ENCODE measurements around the gene SH3RF1.
"Not testable (repeated sequence)": the region's sequence is repeated elsewhere in the genome, so short reads cannot be mapped to it uniquely, and the experiment has no call there.

The SH3RF1 gene

DNA sequence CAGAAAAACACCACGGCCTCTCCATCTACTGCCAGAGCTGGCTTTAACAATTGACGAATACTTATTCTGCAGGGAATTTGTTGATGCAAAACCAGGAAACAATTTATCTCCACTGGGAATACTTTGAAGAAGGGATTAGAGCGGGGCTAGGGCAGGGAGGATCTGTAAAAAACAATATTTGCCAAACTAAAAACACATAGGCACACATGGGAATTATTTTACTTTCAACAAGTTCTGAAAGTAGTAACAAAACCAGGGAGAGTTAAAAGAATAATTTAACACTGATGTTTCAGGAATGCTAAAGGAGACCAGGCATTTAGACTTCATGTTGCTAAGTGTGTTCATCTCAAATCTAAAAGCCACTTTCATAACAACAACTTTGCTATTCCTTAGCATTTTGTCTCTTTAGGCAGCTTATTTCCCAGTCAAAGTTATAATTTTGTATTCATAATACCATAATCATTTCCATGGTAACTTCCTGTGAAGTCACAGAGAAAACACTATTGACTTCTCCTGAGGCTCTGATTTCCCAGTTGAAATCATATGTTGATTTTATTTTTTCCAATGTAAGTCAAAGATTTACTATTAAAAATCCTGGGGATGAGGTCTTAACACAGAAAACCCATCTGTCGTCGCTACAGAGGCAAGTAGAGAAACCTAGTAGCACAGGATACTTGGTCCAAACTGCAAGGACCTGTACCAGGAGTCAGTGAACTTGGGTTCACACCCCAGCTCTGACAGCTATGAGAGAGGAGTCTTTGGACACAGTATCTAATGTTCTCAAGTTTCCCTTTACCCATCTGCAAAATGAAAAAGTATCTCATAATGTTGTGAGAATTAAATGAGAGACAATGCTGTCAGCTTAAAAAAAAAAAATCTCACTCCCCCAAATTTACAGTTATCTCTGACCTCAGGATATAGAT, 69.3 kb downstream of the SH3RF1 start:
- Mint-ChIP-seq H3K4me1 (ENCODE audit: low read depth) (no peaks in the 10 kb centered on the region), H3K4me3 (no peak overlapping the region), H3K36me3 (ENCODE audit: low read depth) (no peaks in the 10 kb centered on the region), H3K27ac (no peak overlapping the region), H3K9me3 (no peaks in the 10 kb centered on the region), H3K27me3 (ENCODE audit: low read depth) (peaks cover 4% of the 10 kb centered on the region)
- DNase-seq (ENCODE audit: low spot score): no peak

GRCh38 chr4:169200361-169201030, 70.3 kb downstream of the SH3RF1 start:
- Mint-ChIP-seq H3K36me3 (ENCODE audit: low read depth) (no peaks in the 10 kb centered on the region), H3K9me3 (no peaks in the 10 kb centered on the region), H3K27me3 (ENCODE audit: low read depth) (peaks cover 4% of the 10 kb centered on the region), H3K4me3 (no peak overlapping the region), H3K27ac (no peak overlapping the region), H3K4me1 (ENCODE audit: low read depth) (no peaks in the 10 kb centered on the region)
- DNase-seq (ENCODE audit: low spot score): no peak

DNA sequence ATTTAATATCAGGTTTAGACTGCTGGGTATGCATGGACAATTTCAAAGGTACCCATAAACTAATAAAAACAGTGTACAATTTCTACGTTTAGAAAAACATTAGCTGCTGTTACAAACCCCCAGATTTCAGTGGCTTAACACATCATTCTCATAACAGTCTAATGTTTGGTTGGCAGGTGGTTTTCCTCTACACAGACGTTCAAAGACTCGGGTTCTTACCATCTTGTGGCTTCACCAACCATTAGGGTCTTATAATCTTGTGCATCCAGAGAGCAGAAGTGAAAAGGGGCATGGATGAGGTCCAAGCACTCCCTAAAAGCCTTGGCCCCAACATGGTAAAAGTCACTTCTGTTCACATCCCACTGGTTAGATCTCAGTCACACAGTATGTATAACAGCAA, 71.6 kb downstream of the SH3RF1 start:
- H3K36me3 Mint-ChIP-seq (ENCODE audit: low read depth): no peaks in the 10 kb centered on the region
- no peaks in the 10 kb centered on the region for H3K9me3 Mint-ChIP-seq
- no peaks in the 10 kb centered on the region for H3K4me1 Mint-ChIP-seq (ENCODE audit: low read depth)
- no peak overlapping the region for H3K27ac Mint-ChIP-seq
- H3K27me3 Mint-ChIP-seq (ENCODE audit: low read depth): peaks cover 4% of the 10 kb centered on the region
- no peak overlapping the region for H3K4me3 Mint-ChIP-seq
- no peak for DNase-seq (ENCODE audit: low spot score)

- no peaks in the 10 kb centered on the region for H3K36me3 Mint-ChIP-seq (ENCODE audit: low read depth)
- no peaks in the 10 kb centered on the region for H3K4me1 Mint-ChIP-seq (ENCODE audit: low read depth)
- peaks cover 4% of the 10 kb centered on the region for H3K27me3 Mint-ChIP-seq (ENCODE audit: low read depth)
- no peak overlapping the region for H3K4me3 Mint-ChIP-seq
- no peak for DNase-seq (ENCODE audit: low spot score)
- H3K9me3 Mint-ChIP-seq: no peaks in the 10 kb centered on the region
- H3K27ac Mint-ChIP-seq: no peak overlapping the region
Measured at GRCh38 chr4:169198167-169198566, 72.6 kb downstream of the SH3RF1 start.

DNA sequence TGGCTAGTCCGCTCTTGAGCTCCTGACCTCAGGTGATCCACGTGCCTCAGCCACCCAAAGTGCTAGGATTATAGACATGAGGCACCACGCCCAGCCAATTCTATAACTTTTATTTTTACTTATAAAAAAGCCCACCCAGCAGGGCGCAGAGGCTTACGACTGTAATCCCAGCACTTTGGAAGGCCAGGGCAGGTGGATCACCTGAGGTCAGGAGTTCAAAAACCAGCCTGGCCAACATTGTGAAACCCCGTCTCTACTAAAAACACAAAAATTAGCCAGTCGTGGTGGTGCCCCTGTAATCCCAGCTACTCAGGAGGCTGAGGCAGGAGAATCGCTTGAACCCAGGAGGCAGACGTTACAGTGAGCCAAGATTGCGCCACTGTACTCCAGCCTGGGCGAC, 73.5 kb downstream of the SH3RF1 start:
- H3K36me3 Mint-ChIP-seq (ENCODE audit: low read depth); DNase-seq (ENCODE audit: low spot score); H3K9me3 Mint-ChIP-seq; H3K4me3 Mint-ChIP-seq; H3K4me1 Mint-ChIP-seq (ENCODE audit: low read depth); H3K27ac Mint-ChIP-seq; H3K27me3 Mint-ChIP-seq (ENCODE audit: low read depth): not testable (repeated sequence)

GRCh38 chr4:169195032-169195431, 75.7 kb downstream of the SH3RF1 start:
- H3K4me3 Mint-ChIP-seq: no peak overlapping the region
- no peak overlapping the region for H3K27ac Mint-ChIP-seq
- H3K27me3 Mint-ChIP-seq (ENCODE audit: low read depth): peaks cover 2% of the 10 kb centered on the region
- H3K9me3 Mint-ChIP-seq: no peaks in the 10 kb centered on the region
- H3K4me1 Mint-ChIP-seq (ENCODE audit: low read depth): no peaks in the 10 kb centered on the region
- DNase-seq (ENCODE audit: low spot score): no peak
- H3K36me3 Mint-ChIP-seq (ENCODE audit: low read depth): no peaks in the 10 kb centered on the region

DNA sequence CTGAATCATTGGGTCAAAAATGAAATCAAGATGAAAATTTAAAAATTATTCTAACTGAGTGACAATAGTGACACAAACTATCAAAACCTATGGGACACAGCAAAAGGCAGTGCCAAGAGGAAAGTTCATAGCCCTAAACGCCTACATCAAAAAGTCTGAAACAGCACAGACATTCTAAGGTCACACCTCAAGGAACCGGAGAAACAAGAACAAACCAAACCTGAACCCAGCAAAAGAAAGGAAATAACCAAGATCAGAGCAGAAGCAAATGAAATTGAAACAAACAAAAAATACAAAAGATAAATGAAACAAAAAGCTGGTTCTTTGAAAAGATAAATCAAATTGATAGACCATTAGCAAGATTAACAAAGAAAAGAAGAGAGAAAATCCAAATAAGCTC, 80.8 kb downstream of the SH3RF1 start:
- not testable (repeated sequence) for H3K36me3 Mint-ChIP-seq (ENCODE audit: low read depth); H3K27me3 Mint-ChIP-seq (ENCODE audit: low read depth); H3K4me1 Mint-ChIP-seq (ENCODE audit: low read depth); H3K9me3 Mint-ChIP-seq; H3K4me3 Mint-ChIP-seq; H3K27ac Mint-ChIP-seq; DNase-seq (ENCODE audit: low spot score)

- H3K4me1 Mint-ChIP-seq (ENCODE audit: low read depth): no peaks in the 10 kb centered on the region
- no peaks in the 10 kb centered on the region for H3K9me3 Mint-ChIP-seq
- no peak for DNase-seq (ENCODE audit: low spot score)
- no peaks in the 10 kb centered on the region for H3K27me3 Mint-ChIP-seq (ENCODE audit: low read depth)
- no peaks in the 10 kb centered on the region for H3K36me3 Mint-ChIP-seq (ENCODE audit: low read depth)
- H3K4me3 Mint-ChIP-seq: no peak overlapping the region
- no peak overlapping the region for H3K27ac Mint-ChIP-seq
Measured at GRCh38 chr4:169189372-169189771, 81.4 kb downstream of the SH3RF1 start.

DNA sequence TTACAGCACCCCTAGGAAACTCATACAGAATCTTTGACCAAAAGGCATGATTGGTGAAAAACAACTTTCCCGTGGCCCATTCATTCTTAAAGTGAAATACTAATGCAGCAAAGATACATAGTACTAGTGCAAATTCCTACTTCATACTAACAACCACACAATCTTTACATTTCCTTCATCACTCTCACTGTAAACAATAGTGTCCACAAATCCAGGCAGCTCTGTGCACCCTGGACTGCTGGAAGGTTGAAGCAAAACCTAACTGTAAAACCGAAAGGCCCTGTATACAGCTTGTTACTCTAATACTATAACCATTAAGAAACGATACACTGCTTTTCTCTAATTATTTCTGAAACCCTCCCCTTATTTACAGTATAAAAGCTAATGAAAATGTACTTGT, 82.6 kb downstream of the SH3RF1 start:
- Mint-ChIP-seq H3K9me3 (no peaks in the 10 kb centered on the region), H3K27ac (no peak overlapping the region), H3K4me1 (ENCODE audit: low read depth) (no peaks in the 10 kb centered on the region), H3K27me3 (ENCODE audit: low read depth) (no peaks in the 10 kb centered on the region), H3K4me3 (no peak overlapping the region), H3K36me3 (ENCODE audit: low read depth) (no peaks in the 10 kb centered on the region)
- no peak for DNase-seq (ENCODE audit: low spot score)

- H3K27ac Mint-ChIP-seq: no peak overlapping the region
- H3K4me3 Mint-ChIP-seq: no peak overlapping the region
- H3K4me1 Mint-ChIP-seq (ENCODE audit: low read depth): no peaks in the 10 kb centered on the region
- no peaks in the 10 kb centered on the region for H3K9me3 Mint-ChIP-seq
- no peaks in the 10 kb centered on the region for H3K36me3 Mint-ChIP-seq (ENCODE audit: low read depth)
- no peaks in the 10 kb centered on the region for H3K27me3 Mint-ChIP-seq (ENCODE audit: low read depth)
- no peak for DNase-seq (ENCODE audit: low spot score)
Measured at GRCh38 chr4:169185133-169185956, 85.4 kb downstream of the SH3RF1 start.

DNA sequence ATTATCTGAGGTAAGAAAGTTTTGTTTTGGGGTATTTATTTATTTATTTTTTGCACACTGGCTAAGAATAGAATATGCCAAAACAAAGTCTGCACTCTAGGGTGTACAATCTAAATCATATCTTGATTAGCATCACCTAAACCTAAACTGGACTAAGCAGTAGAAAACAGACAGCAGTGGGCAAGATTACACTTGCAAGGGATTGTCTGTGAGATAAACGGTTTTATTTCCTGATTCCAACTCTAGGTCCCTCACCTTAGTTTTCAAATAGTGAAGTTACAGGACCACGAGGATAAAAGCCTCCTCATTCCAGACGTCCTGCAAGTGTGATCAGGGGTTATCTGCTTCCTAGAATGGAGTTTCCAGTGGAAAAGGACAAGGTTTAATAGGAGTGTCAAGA, 86.1 kb downstream of the SH3RF1 start:
- no peak for DNase-seq (ENCODE audit: low spot score)
- Mint-ChIP-seq H3K36me3 (ENCODE audit: low read depth) (no peaks in the 10 kb centered on the region), H3K27me3 (ENCODE audit: low read depth) (no peaks in the 10 kb centered on the region), H3K4me3 (no peak overlapping the region), H3K9me3 (no peaks in the 10 kb centered on the region), H3K27ac (no peak overlapping the region), H3K4me1 (ENCODE audit: low read depth) (no peaks in the 10 kb centered on the region)

GRCh38 chr4:169184236-169184635, 86.5 kb downstream of the SH3RF1 start:
- Mint-ChIP-seq H3K4me1 (ENCODE audit: low read depth) (no peaks in the 10 kb centered on the region), H3K27me3 (ENCODE audit: low read depth) (no peaks in the 10 kb centered on the region), H3K36me3 (ENCODE audit: low read depth) (no peaks in the 10 kb centered on the region), H3K4me3 (no peak overlapping the region), H3K9me3 (no peaks in the 10 kb centered on the region), H3K27ac (no peak overlapping the region)
- DNase-seq (ENCODE audit: low spot score): no peak

DNA sequence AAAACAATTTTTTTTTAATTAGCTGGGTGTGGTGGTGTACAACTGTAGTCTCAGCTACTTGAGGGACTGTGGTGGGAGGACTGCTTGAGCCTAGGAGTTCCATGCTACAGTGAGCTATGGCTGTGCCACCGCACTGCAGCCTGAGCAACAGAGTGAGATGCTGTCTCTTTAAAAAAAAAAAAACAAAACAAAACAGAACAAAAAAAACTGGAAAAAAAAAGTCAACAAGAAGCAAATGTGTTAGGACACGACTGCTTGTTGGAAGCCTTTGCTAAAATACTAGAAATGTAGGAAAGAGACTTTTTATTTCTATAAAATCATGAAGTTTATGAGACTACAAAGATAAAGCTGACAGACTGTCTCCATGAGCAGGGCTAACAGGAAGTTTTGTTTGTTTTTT, 87.2 kb downstream of the SH3RF1 start:
- no peaks in the 10 kb centered on the region for H3K4me1 Mint-ChIP-seq (ENCODE audit: low read depth)
- no peak for DNase-seq (ENCODE audit: low spot score)
- no peaks in the 10 kb centered on the region for H3K27me3 Mint-ChIP-seq (ENCODE audit: low read depth)
- no peak overlapping the region for H3K4me3 Mint-ChIP-seq
- no peak overlapping the region for H3K27ac Mint-ChIP-seq
- H3K36me3 Mint-ChIP-seq (ENCODE audit: low read depth): no peaks in the 10 kb centered on the region
- H3K9me3 Mint-ChIP-seq: no peaks in the 10 kb centered on the region

Measured in T-helper 2 cell treated with Interferon-gamma antibody and Interleukin-4, amounts not matched to agents 5 μg/mL and 100 μg/mL, for 36 hours (primary cell).